HG03135 (cell line): ENCODE measurements around the gene RAPGEF3.

Source experiments
- ATAC-seq: cut with Tn5 transposase; IDR thresholded peaks from one replicate; pipeline ENCODE4 v1.9.1; 2021; ENCODE audit warnings: mild to moderate bottlenecking, moderate library complexity; ENCODE audit not compliant: unreplicated experiment

The RAPGEF3 gene

GRCh38 chr12:47791351-47791746 is 32.7 kb upstream of the RAPGEF3 start:
- ATAC-seq: no peak

GRCh38 chr12:47790676-47791350 is 32.1 kb upstream of the RAPGEF3 start:
- no peak for ATAC-seq

GRCh38 chr12:47789712-47790489 is 31.2 kb upstream of the RAPGEF3 start:
- ATAC-seq: no peak

GRCh38 chr12:47789141-47789540 is 30.5 kb upstream of the RAPGEF3 start:
- ATAC-seq: no peak

- ATAC-seq: no peak
Observed at GRCh38 chr12:47787596-47788319, 29.1 kb upstream of the RAPGEF3 start.

- ATAC-seq: no peak
Observed at GRCh38 chr12:47786662-47787280, 28.1 kb upstream of the RAPGEF3 start.

GRCh38 chr12:47785887-47786661 is 27.4 kb upstream of the RAPGEF3 start:
- ATAC-seq: no peak

- ATAC-seq: no peak
Observed at GRCh38 chr12:47785036-47785886, 26.6 kb upstream of the RAPGEF3 start.

GRCh38 chr12:47783821-47784819 is 25.4 kb upstream of the RAPGEF3 start:
- ATAC-seq: no peak

- ATAC-seq: no peak
Observed at GRCh38 chr12:47783024-47783755, 24.5 kb upstream of the RAPGEF3 start.

- ATAC-seq: no peak
Observed at GRCh38 chr12:47782372-47782770, 23.7 kb upstream of the RAPGEF3 start.

- ATAC-seq: no peak
Observed at GRCh38 chr12:47781479-47782371, 23.0 kb upstream of the RAPGEF3 start.

- no peak for ATAC-seq
Observed at GRCh38 chr12:47779943-47780504, 21.3 kb upstream of the RAPGEF3 start.

- peak; percentile 85 for ATAC-seq
Observed at GRCh38 chr12:47779301-47779942, 20.7 kb upstream of the RAPGEF3 start.

GRCh38 chr12:47778881-47779280 is 20.2 kb upstream of the RAPGEF3 start:
- ATAC-seq: no peak
